ENCODE measurements around the gene LPP.

GRCh38 chr3:188403404-188403803 is 249.4 kb downstream of the LPP start:
- no peak for TF ChIP-seq EZH2 (IDR thresholded peaks at IDR 0.05; ENCODE audit: low read depth)
- TF ChIP-seq, protein P1, sequence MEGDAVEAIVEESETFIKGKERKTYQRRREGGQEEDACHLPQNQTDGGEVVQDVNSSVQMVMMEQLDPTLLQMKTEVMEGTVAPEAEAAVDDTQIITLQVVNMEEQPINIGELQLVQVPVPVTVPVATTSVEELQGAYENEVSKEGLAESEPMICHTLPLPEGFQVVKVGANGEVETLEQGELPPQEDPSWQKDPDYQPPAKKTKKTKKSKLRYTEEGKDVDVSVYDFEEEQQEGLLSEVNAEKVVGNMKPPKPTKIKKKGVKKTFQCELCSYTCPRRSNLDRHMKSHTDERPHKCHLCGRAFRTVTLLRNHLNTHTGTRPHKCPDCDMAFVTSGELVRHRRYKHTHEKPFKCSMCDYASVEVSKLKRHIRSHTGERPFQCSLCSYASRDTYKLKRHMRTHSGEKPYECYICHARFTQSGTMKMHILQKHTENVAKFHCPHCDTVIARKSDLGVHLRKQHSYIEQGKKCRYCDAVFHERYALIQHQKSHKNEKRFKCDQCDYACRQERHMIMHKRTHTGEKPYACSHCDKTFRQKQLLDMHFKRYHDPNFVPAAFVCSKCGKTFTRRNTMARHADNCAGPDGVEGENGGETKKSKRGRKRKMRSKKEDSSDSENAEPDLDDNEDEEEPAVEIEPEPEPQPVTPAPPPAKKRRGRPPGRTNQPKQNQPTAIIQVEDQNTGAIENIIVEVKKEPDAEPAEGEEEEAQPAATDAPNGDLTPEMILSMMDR (conservative IDR thresholded peaks at IDR 0.05), result no peak

Data from PC-9 (cell line).